Uterus (tissue), 4 donors: Measurements from ENCODE around the gene SLX4IP. TPM values are rescaled to one million over a fixed set of nuclear protein-coding genes. Genes with fewer than 3 reads are reported as not detected.
A peak's percentile ranks its signal among the peaks of the same experiment; 100 is the strongest.

Source experiments
- DNase-seq, 2 donors: peaks; one replicate each; pipeline ENCODE4 v3.0.0-alpha.2; 2019 to 2020
- H3K27ac ChIP-seq, 2 donors: fragments of 200-600 bp; sonication (generic); 1 replicate in 1 of 2; 2 replicates in 1 of 2; pipeline ENCODE4 v1.5.1; 2016 to 2018
- H3K27me3 ChIP-seq, 2 donors: fragments of 200-600 bp; sonication (generic); one replicate each; pipeline ENCODE4 v1.5.1; 2018 to 2019; ENCODE audit warnings: control low read depth in 1 of 2
- H3K36me3 ChIP-seq, 2 donors: fragments of 200-600 bp; sonication (generic); one replicate each; pipeline ENCODE4 v1.5.1; 2019; ENCODE audit warnings: control low read depth in 1 of 2
- H3K4me1 ChIP-seq, 2 donors: fragments of 200-600 bp; sonication (generic); one replicate each; pipeline ENCODE4 v1.5.1; 2018 to 2019; ENCODE audit warnings: control low read depth in 1 of 2
- H3K4me3 ChIP-seq, 2 donors: fragments of 200-600 bp; sonication (generic); 1 replicate in 1 of 2; 2 replicates in 1 of 2; pipeline ENCODE4 v1.5.1; 2018 to 2019; ENCODE audit warnings: mild to moderate bottlenecking in 1 of 2
- H3K9me3 ChIP-seq, 2 donors: fragments of 200-600 bp; sonication (generic); one replicate each; pipeline ENCODE4 v1.5.1; 2019; ENCODE audit warnings: control low read depth in 1 of 2
- CTCF ChIP-seq, 4 experiments: fragments of 200-600 bp in 2 of 4; fragments of 450-650 bp in 2 of 4; sonication (generic) in 2 of 4; IDR thresholded peaks; one replicate each; pipeline ENCODE4 v1.5.1; 2016 to 2019; ENCODE audit warnings: antibody characterized with exemption in 4 of 4, mild to moderate bottlenecking in 2 of 4, moderate library complexity in 1 of 4
- POLR2A ChIP-seq, 2 donors: fragments of 450-650 bp; IDR thresholded peaks; one replicate each; pipeline ENCODE4 v1.6.1; 2016; ENCODE audit warnings: antibody characterized with exemption in 2 of 2, mild to moderate bottlenecking in 1 of 2, moderate library complexity in 1 of 2
- intact Hi-C: fragments of 100-400 bp; cut with DNase I; formaldehyde crosslinking; loops from one replicate; pipeline ENCODE4 v1.15.1; 2023; ENCODE audit warnings: low total_unique reads
- total RNA-seq, 4 donors: library from RNA; depleted of rRNA in 3 of 4; stranded (reverse); fragments of >200 nt in 3 of 4; gene quantifications; one replicate each; pipeline versions ENCODE4 v1.1.0 to v1.2.4, GENCODE V29; 2014 to 2023
- donor health status: DM: yes; HTN: yes; CAD: no.

SLX4IP gene
- total RNA-seq, 4 donors from 2014 or later, result 0.51 to 7.1 (median 2.0) TPM

- Histone ChIP-seq H3K27ac (peak overlapping the region; percentile 77 to 81), H3K9me3 (no peaks in the 10 kb centered on the region), H3K27me3 (no peaks in the 10 kb centered on the region), H3K4me1 (peaks cover 5 to 9% of the 10 kb centered on the region in 2 donors), H3K4me3 (peak overlapping the region; percentile 4 to 20), H3K36me3 (no peaks in the 10 kb centered on the region)
- DNase-seq, result peak; percentile 71 to 79
- intact Hi-C loops, result no loop called here
- TF ChIP-seq CTCF (IDR thresholded peaks at IDR 0.05) (no peak), POLR2A (IDR thresholded peaks at IDR 0.05) (no peak)
These were observed 218.6 kb downstream of the SLX4IP start for GRCh38 chr20:10653599-10654249.

GRCh38 chr20:10654250-10654610, 219.1 kb downstream of the SLX4IP start:
- Histone ChIP-seq H3K4me3 (no peak overlapping the region), H3K9me3 (no peaks in the 10 kb centered on the region), H3K36me3 (no peaks in the 10 kb centered on the region), H3K27me3 (no peaks in the 10 kb centered on the region), H3K4me1 (peaks cover 5 to 9% of the 10 kb centered on the region in 2 donors), H3K27ac (peak overlapping the region; percentile 77 to 81)
- intact Hi-C loops, result no loop called here
- DNase-seq, result no peak
- TF ChIP-seq POLR2A (IDR thresholded peaks at IDR 0.05) (no peak), CTCF (IDR thresholded peaks at IDR 0.05) (no peak)

GRCh38 chr20:10654630-10655029, 219.5 kb downstream of the SLX4IP start:
- H3K9me3 ChIP-seq, result no peaks in the 10 kb centered on the region
- H3K4me3 ChIP-seq, result no peak overlapping the region
- H3K27ac ChIP-seq, result peak overlapping the region; percentile 77 to 81
- TF ChIP-seq CTCF (IDR thresholded peaks at IDR 0.05), result no peak
- no peak for TF ChIP-seq POLR2A (IDR thresholded peaks at IDR 0.05)
- DNase-seq, result no peak
- peaks cover 5 to 9% of the 10 kb centered on the region in 2 donors for H3K4me1 ChIP-seq
- no peaks in the 10 kb centered on the region for H3K36me3 ChIP-seq
- H3K27me3 ChIP-seq, result no peaks in the 10 kb centered on the region
- intact Hi-C loops, result no loop called here

GRCh38 chr20:10655720-10656669, 220.9 kb downstream of the SLX4IP start:
- peak overlapping the region; percentile 77 to 81 for H3K27ac ChIP-seq
- no peak for DNase-seq
- H3K4me1 ChIP-seq, result peaks cover 9 to 16% of the 10 kb centered on the region in 2 donors
- no peak for TF ChIP-seq CTCF (IDR thresholded peaks at IDR 0.05)
- no peak for TF ChIP-seq POLR2A (IDR thresholded peaks at IDR 0.05)
- intact Hi-C loops, result no loop called here
- H3K9me3 ChIP-seq, result no peaks in the 10 kb centered on the region
- no peaks in the 10 kb centered on the region for H3K36me3 ChIP-seq
- H3K4me3 ChIP-seq, result no peak overlapping the region
- H3K27me3 ChIP-seq, result no peaks in the 10 kb centered on the region

GRCh38 chr20:10657453-10657852, 222.3 kb downstream of the SLX4IP start:
- H3K36me3 ChIP-seq, result no peaks in the 10 kb centered on the region
- no peak for DNase-seq
- no peaks in the 10 kb centered on the region for H3K27me3 ChIP-seq
- TF ChIP-seq POLR2A (IDR thresholded peaks at IDR 0.05) (no peak), CTCF (IDR thresholded peaks at IDR 0.05) (no peak)
- H3K4me3 ChIP-seq, result no peak overlapping the region
- intact Hi-C loops, result no loop called here
- peaks cover 9 to 21% of the 10 kb centered on the region in 2 donors for H3K4me1 ChIP-seq
- no peak overlapping the region for H3K27ac ChIP-seq
- no peaks in the 10 kb centered on the region for H3K9me3 ChIP-seq
